ENCODE results near the gene ST14.

DNA sequence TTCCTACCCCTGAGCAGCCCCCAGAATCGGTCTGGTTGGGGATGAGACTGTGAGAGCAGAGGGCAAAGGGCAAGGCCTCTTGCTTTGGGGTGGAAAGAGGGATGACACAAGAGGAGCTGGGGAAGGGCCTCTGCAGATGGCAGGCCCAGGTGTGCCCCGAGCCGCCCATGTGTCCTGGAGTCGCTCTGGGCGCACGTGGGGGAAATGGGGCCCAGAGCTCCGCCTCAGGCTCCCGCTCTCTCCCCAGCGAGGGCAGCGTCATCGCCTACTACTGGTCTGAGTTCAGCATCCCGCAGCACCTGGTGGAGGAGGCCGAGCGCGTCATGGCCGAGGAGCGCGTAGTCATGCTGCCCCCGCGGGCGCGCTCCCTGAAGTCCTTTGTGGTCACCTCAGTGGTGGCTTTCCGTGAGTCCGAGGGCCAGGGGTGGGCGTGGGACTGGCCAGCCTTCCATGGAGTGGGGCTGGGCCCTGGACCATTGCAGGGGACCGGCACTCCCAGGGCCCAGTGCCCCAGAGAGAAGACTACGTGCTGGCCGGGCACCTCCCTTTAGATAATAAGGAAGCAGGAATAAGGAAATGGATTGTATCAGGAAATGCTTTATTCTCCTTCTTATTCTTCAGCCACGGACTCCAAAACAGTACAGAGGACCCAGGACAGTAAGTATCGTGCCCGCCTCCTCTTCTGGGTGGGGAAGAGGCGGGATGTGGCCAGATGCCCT lies 30.1 kb downstream of the ST14 start:
- TF ChIP-seq, protein P1, sequence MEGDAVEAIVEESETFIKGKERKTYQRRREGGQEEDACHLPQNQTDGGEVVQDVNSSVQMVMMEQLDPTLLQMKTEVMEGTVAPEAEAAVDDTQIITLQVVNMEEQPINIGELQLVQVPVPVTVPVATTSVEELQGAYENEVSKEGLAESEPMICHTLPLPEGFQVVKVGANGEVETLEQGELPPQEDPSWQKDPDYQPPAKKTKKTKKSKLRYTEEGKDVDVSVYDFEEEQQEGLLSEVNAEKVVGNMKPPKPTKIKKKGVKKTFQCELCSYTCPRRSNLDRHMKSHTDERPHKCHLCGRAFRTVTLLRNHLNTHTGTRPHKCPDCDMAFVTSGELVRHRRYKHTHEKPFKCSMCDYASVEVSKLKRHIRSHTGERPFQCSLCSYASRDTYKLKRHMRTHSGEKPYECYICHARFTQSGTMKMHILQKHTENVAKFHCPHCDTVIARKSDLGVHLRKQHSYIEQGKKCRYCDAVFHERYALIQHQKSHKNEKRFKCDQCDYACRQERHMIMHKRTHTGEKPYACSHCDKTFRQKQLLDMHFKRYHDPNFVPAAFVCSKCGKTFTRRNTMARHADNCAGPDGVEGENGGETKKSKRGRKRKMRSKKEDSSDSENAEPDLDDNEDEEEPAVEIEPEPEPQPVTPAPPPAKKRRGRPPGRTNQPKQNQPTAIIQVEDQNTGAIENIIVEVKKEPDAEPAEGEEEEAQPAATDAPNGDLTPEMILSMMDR (IDR thresholded peaks at IDR 0.05), result no peak
- TF ChIP-seq SIN3A (IDR thresholded peaks at IDR 0.05; ENCODE audit: borderline replicate concordance, insufficient read depth, low read depth, low read length) (no peak), TCF7L2 (IDR thresholded peaks at IDR 0.05; ENCODE audit: low read depth, low read length) (no peak), POLR2AphosphoS5 (IDR thresholded peaks at IDR 0.05; ENCODE audit: low read depth, low read length) (no peak)
- TF ChIP-seq, protein P2, sequence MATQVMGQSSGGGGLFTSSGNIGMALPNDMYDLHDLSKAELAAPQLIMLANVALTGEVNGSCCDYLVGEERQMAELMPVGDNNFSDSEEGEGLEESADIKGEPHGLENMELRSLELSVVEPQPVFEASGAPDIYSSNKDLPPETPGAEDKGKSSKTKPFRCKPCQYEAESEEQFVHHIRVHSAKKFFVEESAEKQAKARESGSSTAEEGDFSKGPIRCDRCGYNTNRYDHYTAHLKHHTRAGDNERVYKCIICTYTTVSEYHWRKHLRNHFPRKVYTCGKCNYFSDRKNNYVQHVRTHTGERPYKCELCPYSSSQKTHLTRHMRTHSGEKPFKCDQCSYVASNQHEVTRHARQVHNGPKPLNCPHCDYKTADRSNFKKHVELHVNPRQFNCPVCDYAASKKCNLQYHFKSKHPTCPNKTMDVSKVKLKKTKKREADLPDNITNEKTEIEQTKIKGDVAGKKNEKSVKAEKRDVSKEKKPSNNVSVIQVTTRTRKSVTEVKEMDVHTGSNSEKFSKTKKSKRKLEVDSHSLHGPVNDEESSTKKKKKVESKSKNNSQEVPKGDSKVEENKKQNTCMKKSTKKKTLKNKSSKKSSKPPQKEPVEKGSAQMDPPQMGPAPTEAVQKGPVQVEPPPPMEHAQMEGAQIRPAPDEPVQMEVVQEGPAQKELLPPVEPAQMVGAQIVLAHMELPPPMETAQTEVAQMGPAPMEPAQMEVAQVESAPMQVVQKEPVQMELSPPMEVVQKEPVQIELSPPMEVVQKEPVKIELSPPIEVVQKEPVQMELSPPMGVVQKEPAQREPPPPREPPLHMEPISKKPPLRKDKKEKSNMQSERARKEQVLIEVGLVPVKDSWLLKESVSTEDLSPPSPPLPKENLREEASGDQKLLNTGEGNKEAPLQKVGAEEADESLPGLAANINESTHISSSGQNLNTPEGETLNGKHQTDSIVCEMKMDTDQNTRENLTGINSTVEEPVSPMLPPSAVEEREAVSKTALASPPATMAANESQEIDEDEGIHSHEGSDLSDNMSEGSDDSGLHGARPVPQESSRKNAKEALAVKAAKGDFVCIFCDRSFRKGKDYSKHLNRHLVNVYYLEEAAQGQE (IDR thresholded peaks at IDR 0.05; ENCODE audit: insufficient read depth in 1 of 2, low read depth in 2 of 2, low read length in 1 of 2), result no peak
